ENCODE data around the gene TMEM89. TPM values are rescaled to one million over a fixed set of nuclear protein-coding genes. Genes with fewer than 3 reads are reported as not detected.

The TMEM89 gene
- total RNA-seq, 1 donor from 2014 or later: 0.70 TPM

DNA sequence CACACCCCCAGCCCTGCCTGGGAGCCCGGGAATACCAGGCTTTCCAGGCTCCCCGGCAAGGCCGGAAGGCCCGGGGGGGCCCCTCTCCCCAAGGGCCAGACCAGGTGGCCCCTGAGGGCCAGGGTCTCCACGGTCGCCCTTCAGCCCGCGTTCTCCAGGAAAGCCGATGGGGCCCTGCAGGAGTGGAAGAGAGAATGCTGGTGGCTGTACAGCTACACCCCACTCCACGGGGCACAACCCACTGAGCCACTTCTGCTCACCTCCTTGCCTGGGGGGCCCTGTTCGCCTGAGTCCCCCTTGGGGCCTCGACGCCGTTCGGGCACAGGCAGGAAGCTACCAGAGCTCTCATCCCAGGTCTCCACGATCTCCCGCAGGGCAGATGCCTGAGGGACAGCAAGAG lies 46.2 kb downstream of the TMEM89 start:
- no peak for DNase-seq (ENCODE audit: low spot score)
- no peaks in the 10 kb centered on the region for H3K4me1 Mint-ChIP-seq (ENCODE audit: low read depth)

DNA sequence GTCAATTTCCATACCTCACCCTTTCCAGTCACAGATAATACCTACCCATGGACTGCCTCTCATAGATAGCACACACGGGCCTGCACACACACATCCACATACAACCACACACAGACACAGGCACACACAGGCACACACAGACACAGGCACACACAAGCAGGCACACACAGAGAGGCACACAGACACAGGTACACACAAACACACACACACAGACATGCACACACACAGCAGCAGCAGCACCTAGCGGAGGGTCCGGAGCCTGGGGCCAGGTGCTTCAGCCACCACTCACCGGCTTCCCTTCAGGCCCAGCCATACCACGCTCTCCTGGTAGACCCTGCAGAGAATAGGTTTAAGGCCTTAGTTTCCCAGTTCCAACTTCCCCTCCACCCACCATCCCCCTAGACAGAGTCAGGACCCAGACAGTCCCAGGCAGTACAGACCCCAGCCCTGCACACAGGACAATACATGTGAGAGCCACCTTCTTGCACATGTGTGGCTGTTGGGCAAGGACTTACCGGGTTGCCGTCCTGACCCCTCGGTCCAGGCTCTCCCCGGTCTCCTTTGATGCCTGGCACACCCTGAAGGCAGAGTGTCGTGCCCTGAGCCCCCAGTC lies 47.5 kb downstream of the TMEM89 start:
- Mint-ChIP-seq H3K9me3 (ENCODE audit: low read depth) (no peaks in the 10 kb centered on the region), H3K4me1 (ENCODE audit: low read depth) (no peaks in the 10 kb centered on the region), H3K36me3 (ENCODE audit: low read depth) (peaks cover 12% of the 10 kb centered on the region), H3K27ac (ENCODE audit: unreplicated experiment) (peak overlapping the region; percentile 54), H3K27me3 (ENCODE audit: low read depth) (no peaks in the 10 kb centered on the region), H3K4me3 (ENCODE audit: unreplicated experiment) (no peak overlapping the region)
- DNase-seq (ENCODE audit: low spot score): no peak
- TF ChIP-seq, protein P1, sequence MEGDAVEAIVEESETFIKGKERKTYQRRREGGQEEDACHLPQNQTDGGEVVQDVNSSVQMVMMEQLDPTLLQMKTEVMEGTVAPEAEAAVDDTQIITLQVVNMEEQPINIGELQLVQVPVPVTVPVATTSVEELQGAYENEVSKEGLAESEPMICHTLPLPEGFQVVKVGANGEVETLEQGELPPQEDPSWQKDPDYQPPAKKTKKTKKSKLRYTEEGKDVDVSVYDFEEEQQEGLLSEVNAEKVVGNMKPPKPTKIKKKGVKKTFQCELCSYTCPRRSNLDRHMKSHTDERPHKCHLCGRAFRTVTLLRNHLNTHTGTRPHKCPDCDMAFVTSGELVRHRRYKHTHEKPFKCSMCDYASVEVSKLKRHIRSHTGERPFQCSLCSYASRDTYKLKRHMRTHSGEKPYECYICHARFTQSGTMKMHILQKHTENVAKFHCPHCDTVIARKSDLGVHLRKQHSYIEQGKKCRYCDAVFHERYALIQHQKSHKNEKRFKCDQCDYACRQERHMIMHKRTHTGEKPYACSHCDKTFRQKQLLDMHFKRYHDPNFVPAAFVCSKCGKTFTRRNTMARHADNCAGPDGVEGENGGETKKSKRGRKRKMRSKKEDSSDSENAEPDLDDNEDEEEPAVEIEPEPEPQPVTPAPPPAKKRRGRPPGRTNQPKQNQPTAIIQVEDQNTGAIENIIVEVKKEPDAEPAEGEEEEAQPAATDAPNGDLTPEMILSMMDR (IDR thresholded peaks at IDR 0.05): no peak

More for the DNA sequence above, 46.2 kb downstream of the TMEM89 start:
- TF ChIP-seq, protein P1 (IDR thresholded peaks at IDR 0.05): no peak
- Mint-ChIP-seq H3K9me3 (ENCODE audit: low read depth) (no peaks in the 10 kb centered on the region), H3K4me3 (ENCODE audit: unreplicated experiment) (no peak overlapping the region), H3K36me3 (ENCODE audit: low read depth) (peaks cover 11% of the 10 kb centered on the region), H3K27me3 (ENCODE audit: low read depth) (no peaks in the 10 kb centered on the region), H3K27ac (ENCODE audit: unreplicated experiment) (no peak overlapping the region)

DNA sequence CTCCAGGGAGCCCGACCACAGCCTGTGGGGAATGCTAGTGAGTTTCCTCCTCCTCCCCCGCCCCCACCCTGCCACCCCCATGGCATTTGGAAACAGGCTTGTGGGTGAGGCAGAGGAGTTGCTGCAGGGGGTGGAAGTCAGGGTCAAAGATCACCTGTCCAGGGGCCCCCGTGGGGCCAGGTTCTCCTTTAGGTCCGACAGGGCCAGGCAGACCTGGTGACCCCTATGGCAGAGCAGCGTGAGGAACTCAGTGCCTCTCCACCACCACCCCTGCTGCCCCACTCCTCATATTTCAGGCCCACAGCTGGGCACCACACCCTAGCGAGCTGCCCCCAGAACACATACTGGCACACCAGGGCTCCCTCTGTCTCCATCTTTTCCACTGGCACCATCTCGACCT lies 49.1 kb downstream of the TMEM89 start:
- TF ChIP-seq, protein P1 (IDR thresholded peaks at IDR 0.05): no peak
- Mint-ChIP-seq H3K9me3 (ENCODE audit: low read depth) (no peaks in the 10 kb centered on the region), H3K27ac (ENCODE audit: unreplicated experiment) (no peak overlapping the region), H3K27me3 (ENCODE audit: low read depth) (no peaks in the 10 kb centered on the region), H3K36me3 (ENCODE audit: low read depth) (peaks cover 9% of the 10 kb centered on the region), H3K4me3 (ENCODE audit: unreplicated experiment) (no peak overlapping the region), H3K4me1 (ENCODE audit: low read depth) (no peaks in the 10 kb centered on the region)
- no peak for DNase-seq (ENCODE audit: low spot score)

DNA sequence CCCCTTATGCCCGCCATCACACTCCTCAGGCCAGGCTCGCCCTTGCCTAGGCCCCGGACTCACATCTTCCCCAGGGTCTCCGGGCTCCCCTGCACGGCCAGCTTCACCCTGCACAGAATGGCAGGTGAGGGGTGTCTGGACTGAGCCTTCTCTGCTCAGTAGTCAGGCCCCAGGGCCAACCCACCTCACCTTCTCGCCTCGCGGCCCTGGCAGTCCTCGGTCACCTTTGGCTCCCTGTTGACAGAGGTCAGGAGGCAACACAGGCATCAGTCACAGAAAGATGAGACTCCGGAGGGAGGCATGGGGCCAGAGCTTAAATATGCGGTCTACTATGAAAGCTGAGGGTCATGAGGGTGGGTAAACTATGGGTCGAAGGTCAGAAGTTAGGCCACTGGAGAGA lies 49.6 kb downstream of the TMEM89 start:
- H3K36me3 Mint-ChIP-seq (ENCODE audit: low read depth): peaks cover 7% of the 10 kb centered on the region

More for the DNA sequence above, 49.6 kb downstream of the TMEM89 start:
- Mint-ChIP-seq H3K4me3 (ENCODE audit: unreplicated experiment) (no peak overlapping the region), H3K27ac (ENCODE audit: unreplicated experiment) (no peak overlapping the region), H3K27me3 (ENCODE audit: low read depth) (no peaks in the 10 kb centered on the region), H3K4me1 (ENCODE audit: low read depth) (peaks cover 2% of the 10 kb centered on the region), H3K9me3 (ENCODE audit: low read depth) (no peaks in the 10 kb centered on the region)
- DNase-seq (ENCODE audit: low spot score): no peak
- TF ChIP-seq, protein P1 (IDR thresholded peaks at IDR 0.05): no peak

Small RNA genes within 50 kb of the gene (microRNA-seq; reads per million reads assigned to microRNA genes)
- gene MIR4793 (ENCODE audit: borderline number of aligned reads) (not detected), gene MIR711 (ENCODE audit: borderline number of aligned reads) (not detected)

Other genes with a start within 250 kb of the TMEM89 start
- not detected in 3 replicates for gene FBXW12, start 249.6 kb downstream of the TMEM89 start, total RNA-seq
- gene PLXNB1, start 191.7 kb downstream of the TMEM89 start, total RNA-seq: 63.2 to 115 TPM (median 108 TPM) in 3 replicates
- gene CCDC51, start 181.7 kb downstream of the TMEM89 start, total RNA-seq: 13.3 to 25.8 TPM (median 23.9 TPM) in 3 replicates
- 184 to 243 TPM (median 184 TPM) in 3 replicates for gene TMA7, start 181.5 kb downstream of the TMEM89 start, total RNA-seq
- 8.7 to 10.7 TPM (median 8.8 TPM) in 3 replicates for gene ATRIP, start 175.0 kb downstream of the TMEM89 start, total RNA-seq
- gene SHISA5, start 117.6 kb downstream of the TMEM89 start, total RNA-seq: 162 to 188 TPM (median 188 TPM) in 3 replicates
- 14.6 to 23.2 TPM (median 19.9 TPM) in 3 replicates for gene PFKFB4, start 65.0 kb downstream of the TMEM89 start, total RNA-seq
- 1.6 to 3.4 TPM (median 3.3 TPM) in 3 replicates for gene UCN2, start 58.0 kb downstream of the TMEM89 start, total RNA-seq
- gene COL7A1, start 26.4 kb downstream of the TMEM89 start, total RNA-seq: 15.9 to 36.6 TPM (median 36.5 TPM) in 3 replicates
- gene UQCRC1, start 12.1 kb downstream of the TMEM89 start, total RNA-seq: 223 to 258 TPM (median 233 TPM) in 3 replicates
- gene SLC26A6, start 13.7 kb upstream of the TMEM89 start, total RNA-seq: 66.8 to 70.5 TPM (median 69.3 TPM) in 3 replicates
- gene CELSR3, start 41.1 kb upstream of the TMEM89 start, total RNA-seq: 9.6 to 11.4 TPM (median 10.5 TPM) in 3 replicates
- 24.0 to 27.2 TPM (median 24.7 TPM) in 3 replicates for gene NCKIPSD, start 64.1 kb upstream of the TMEM89 start, total RNA-seq
- gene IP6K2, start 95.5 kb upstream of the TMEM89 start, total RNA-seq: 68.8 to 109 TPM (median 72.3 TPM) in 3 replicates
- 66.5 to 75.5 TPM (median 73.3 TPM) in 3 replicates for gene PRKAR2A, start 226.1 kb upstream of the TMEM89 start, total RNA-seq

Measured in chondrocyte (in vitro differentiated cells).